22Rv1 (cell line): ENCODE results near the gene LMO7.

ENCODE experiments used
- H3K27ac ChIP-seq: fragments of 450-650 bp; 2 replicates; pipeline ENCODE4 v1.5.1; 2017
- ZFX ChIP-seq: fragments of 450-650 bp; IDR thresholded peaks from 2 replicates; pipeline ENCODE4 v1.6.1; 2017; ENCODE audit warnings: antibody characterized with exemption, borderline replicate concordance
- TF ChIP-seq, protein P1 (sequence below): fragments of 450-650 bp; IDR thresholded peaks from 2 replicates; pipeline ENCODE4 v1.5.1; 2017; ENCODE audit warnings: mild to moderate bottlenecking

The LMO7 gene

DNA sequence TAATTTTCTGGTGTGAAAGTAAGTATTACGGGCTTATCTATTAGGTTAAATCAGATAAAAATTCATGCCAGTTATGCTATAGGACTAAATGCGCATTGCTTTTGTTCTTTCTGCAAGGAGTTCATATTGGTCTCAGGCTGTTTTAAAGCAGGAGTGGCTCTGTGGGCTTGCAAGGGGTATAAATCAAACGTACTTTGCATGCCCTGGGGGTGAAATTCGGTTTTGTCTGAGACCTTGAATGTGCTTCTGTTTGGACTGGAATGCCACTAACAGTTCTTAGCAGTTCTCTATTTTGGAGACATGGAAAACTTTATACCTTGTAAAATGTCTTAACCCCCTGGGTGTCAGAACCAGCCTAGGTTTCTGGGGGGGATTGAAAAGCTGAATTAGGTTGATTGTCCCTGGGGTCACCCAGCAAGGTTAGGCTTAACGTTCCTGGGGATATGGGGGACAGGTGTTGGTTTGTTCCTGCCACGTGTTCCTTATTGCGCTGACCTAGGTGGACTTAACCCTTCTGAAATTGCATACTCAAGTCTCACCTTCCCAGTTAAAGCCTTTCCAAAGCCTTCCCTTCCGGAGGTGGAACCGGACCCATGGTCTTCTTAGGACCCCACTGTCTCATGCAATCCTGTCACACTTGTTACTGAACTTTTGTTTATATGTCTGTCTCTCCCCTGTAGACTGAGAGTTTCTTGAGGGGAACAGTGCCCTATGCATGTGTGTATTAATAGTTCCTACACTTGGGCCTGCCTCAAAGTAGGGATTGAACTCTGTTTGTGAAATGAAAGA, 182.2 kb downstream of the LMO7 start:
- no peak for TF ChIP-seq ZFX
- TF ChIP-seq, protein P1, sequence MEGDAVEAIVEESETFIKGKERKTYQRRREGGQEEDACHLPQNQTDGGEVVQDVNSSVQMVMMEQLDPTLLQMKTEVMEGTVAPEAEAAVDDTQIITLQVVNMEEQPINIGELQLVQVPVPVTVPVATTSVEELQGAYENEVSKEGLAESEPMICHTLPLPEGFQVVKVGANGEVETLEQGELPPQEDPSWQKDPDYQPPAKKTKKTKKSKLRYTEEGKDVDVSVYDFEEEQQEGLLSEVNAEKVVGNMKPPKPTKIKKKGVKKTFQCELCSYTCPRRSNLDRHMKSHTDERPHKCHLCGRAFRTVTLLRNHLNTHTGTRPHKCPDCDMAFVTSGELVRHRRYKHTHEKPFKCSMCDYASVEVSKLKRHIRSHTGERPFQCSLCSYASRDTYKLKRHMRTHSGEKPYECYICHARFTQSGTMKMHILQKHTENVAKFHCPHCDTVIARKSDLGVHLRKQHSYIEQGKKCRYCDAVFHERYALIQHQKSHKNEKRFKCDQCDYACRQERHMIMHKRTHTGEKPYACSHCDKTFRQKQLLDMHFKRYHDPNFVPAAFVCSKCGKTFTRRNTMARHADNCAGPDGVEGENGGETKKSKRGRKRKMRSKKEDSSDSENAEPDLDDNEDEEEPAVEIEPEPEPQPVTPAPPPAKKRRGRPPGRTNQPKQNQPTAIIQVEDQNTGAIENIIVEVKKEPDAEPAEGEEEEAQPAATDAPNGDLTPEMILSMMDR = no peak
- H3K27ac ChIP-seq = no peak overlapping the region

DNA sequence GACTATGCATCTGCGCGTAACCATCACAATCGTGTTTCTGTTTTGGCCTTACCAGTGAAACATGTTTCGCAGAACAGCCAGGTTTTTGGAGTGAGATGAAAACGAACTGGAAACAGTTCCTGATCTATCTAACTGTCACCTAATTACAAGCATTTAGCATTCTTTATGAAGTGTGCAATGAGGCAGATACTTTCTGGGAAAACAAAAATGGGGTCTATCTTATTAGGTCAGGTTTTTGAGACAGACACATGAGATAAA, 182.8 kb downstream of the LMO7 start:
- no peak overlapping the region for H3K27ac ChIP-seq
- no peak for TF ChIP-seq ZFX
- TF ChIP-seq, protein P1 = no peak

DNA sequence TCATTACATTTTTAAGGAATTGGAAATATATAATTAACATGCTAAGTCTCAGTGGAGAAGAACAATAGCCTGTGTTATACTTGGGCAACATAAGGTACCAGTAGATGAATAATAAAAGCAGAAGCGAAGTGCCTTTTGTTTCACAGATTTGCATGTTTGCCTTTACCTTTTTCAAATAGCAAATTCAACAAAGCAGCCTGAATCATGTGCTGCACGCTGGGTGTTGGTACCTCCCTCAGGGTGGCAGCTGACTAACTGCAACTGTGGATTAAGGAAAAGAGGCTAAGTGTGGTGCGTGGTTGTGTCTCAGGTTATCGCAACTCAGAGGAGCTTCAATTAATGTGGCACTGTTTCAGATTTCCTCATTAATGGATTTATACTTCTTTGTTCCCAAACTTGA, 189.0 kb downstream of the LMO7 start:
- no peak overlapping the region for H3K27ac ChIP-seq
- no peak for TF ChIP-seq ZFX
- TF ChIP-seq, protein P1 = no peak

DNA sequence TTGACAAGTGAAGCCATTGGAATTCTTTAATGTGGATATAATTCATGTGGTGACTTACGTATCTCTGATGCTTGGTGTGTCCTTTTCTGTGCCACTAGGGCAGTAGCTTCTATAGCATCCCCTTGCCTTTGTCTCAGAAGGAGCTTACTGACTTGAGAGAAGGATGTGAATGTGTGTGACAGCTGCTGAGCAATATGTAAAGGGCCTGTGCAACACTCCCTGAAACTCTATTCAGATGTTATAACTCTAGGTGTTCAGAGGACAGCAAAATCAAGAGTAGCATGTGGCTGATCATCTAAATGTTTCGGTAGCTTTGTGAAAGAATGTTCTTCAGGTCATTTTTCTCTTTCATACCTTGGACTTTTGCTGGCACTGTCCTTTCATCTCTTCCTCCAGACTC, 189.5 kb downstream of the LMO7 start:
- H3K27ac ChIP-seq = no peak overlapping the region
- TF ChIP-seq, protein P1 = no peak
- TF ChIP-seq ZFX = no peak

DNA sequence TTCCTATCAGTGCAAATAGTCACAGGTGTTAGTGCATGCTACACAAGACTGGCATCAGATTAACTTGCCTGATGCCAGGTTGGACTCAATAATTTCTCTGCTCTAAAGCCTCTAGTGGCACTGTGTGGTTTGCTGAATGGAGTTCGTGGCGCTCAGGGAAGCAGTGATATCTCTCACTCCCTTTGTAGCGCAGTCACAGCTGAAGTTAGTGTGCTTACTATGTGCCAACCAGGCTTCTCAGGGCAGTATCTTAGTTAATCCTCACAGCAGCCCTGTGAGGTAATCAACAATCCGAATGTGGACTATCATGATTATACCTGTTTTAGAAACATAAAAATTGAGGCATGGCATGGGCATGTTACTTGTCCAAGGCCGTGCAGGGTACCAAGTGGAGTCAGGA, 190.3 kb downstream of the LMO7 start:
- no peak overlapping the region for H3K27ac ChIP-seq
- TF ChIP-seq ZFX = no peak
- TF ChIP-seq, protein P1 = no peak

DNA sequence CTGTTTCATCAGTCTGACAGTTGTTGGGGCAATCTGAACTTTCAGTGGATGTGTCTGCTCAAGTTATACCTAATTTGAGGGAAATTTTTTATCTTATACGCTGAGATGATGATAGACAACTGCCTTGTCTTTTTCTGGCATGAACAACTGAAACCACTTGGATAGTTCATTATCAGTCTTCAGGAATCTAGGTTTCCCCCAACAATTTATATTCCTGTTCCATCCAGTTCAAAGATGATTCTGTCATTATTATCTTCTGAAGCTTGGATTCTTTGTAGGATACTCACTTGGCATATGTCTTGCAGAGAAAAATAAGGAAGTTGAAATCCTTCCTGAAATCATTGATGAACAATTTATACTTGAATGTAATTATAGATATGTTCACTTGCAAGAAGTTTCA, 193.7 kb downstream of the LMO7 start:
- no peak overlapping the region for H3K27ac ChIP-seq
- TF ChIP-seq, protein P1 = no peak
- TF ChIP-seq ZFX = no peak

DNA sequence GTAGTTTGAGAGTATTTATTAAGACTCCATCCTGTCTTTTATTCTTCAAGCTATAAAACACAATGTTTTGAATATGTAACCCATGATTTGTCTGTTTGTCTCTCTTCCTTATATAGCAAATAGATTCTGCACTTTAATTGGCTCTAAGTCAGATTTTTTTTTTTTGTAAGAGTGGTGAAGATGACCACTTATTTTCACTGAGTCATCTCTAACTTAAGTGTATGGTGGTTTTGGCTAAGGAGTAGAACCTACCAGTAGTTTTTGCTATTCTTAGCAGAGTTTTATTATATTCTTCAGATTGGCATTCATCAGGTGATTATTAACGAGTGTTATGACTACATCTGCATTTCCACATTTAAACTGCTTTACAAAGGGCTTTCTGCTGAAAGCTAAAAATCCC, 194.7 kb downstream of the LMO7 start:
- H3K27ac ChIP-seq = no peak overlapping the region
- TF ChIP-seq, protein P1 = no peak
- TF ChIP-seq ZFX = no peak
